HG03060 (cell line): ENCODE measurements around the gene DNAJC27.

Experiments
- ATAC-seq: cut with Tn5 transposase; IDR thresholded peaks from one replicate; pipeline ENCODE4 v1.9.1; 2021; ENCODE audit warnings: low read depth, moderate number of reproducible peaks; ENCODE audit not compliant: unreplicated experiment

Gene DNAJC27

GRCh38 chr2:24971286-24971535 lies 544 bp downstream of the DNAJC27 start:
- ATAC-seq, result no peak

- ATAC-seq, result no peak
Measured at GRCh38 chr2:24970483-24971285, 1.1 kb downstream of the DNAJC27 start.

- no peak for ATAC-seq
Measured at GRCh38 chr2:24969784-24970183, 2.0 kb downstream of the DNAJC27 start.

- no peak for ATAC-seq
Measured at GRCh38 chr2:24961903-24962302, 9.9 kb downstream of the DNAJC27 start.

- no peak for ATAC-seq
Measured at GRCh38 chr2:24959761-24960160, 12.0 kb downstream of the DNAJC27 start.

- ATAC-seq, result no peak
Measured at GRCh38 chr2:24958411-24958935, 13.3 kb downstream of the DNAJC27 start.

- no peak for ATAC-seq
Measured at GRCh38 chr2:24957976-24958375, 13.8 kb downstream of the DNAJC27 start.

- no peak for ATAC-seq
Measured at GRCh38 chr2:24957221-24957620, 14.5 kb downstream of the DNAJC27 start.

GRCh38 chr2:24955921-24956320 lies 15.8 kb downstream of the DNAJC27 start:
- ATAC-seq, result no peak

GRCh38 chr2:24955232-24955631 lies 16.5 kb downstream of the DNAJC27 start:
- ATAC-seq, result no peak

GRCh38 chr2:24950102-24950501 lies 21.7 kb downstream of the DNAJC27 start:
- no peak for ATAC-seq

GRCh38 chr2:24948506-24948905 lies 23.2 kb downstream of the DNAJC27 start:
- ATAC-seq, result no peak

- ATAC-seq, result no peak
Measured at GRCh38 chr2:24947561-24948157, 24.1 kb downstream of the DNAJC27 start.

GRCh38 chr2:24945907-24946306 lies 25.8 kb downstream of the DNAJC27 start:
- ATAC-seq, result no peak

- ATAC-seq, result no peak
Measured at GRCh38 chr2:24943427-24944053, 28.2 kb downstream of the DNAJC27 start.

- ATAC-seq, result no peak
Measured at GRCh38 chr2:24939353-24939752, 32.4 kb downstream of the DNAJC27 start.

- no peak for ATAC-seq
Measured at GRCh38 chr2:24937236-24937635, 34.5 kb downstream of the DNAJC27 start.

- ATAC-seq, result no peak
Measured at GRCh38 chr2:24935145-24935544, 36.6 kb downstream of the DNAJC27 start.

- no peak for ATAC-seq
Measured at GRCh38 chr2:24932715-24933114, 39.0 kb downstream of the DNAJC27 start.

GRCh38 chr2:24930768-24931167 lies 41.0 kb downstream of the DNAJC27 start:
- ATAC-seq, result no peak

GRCh38 chr2:24929230-24929629 lies 42.5 kb downstream of the DNAJC27 start:
- ATAC-seq, result no peak

GRCh38 chr2:24928036-24928435 lies 43.7 kb downstream of the DNAJC27 start:
- ATAC-seq, result no peak
